ENCODE measurements around the gene ITGA2. TPM values are rescaled to one million over a fixed set of nuclear protein-coding genes. Genes with fewer than 3 reads are reported as not detected.

The ITGA2 gene
- 0.42 TPM for total RNA-seq
- polyA plus RNA-seq = under 1 TPM; 0.03 to 0.29 (median 0.06) TPM

GRCh38 chr5:52989025-52989780 is at the start of gene ITGA2:
Gene ITGA2, plus strand, starts transcription at chr5:52989352. Its CDS starts 117 bp downstream, at chr5:52989469.
- H3K4me1 ChIP-seq (ENCODE audit: control insufficient read depth, insufficient read depth, low read length, poor library complexity, severe bottlenecking) = peaks cover 23% of the 10 kb centered on the region
- Mint-ChIP-seq H3K27me3 (peaks cover 60% of the 10 kb centered on the region), H3K36me3 (peaks cover 3% of the 10 kb centered on the region), H3K4me1 (peaks cover 0 to 17% (median 7%) of the 10 kb centered on the region in 4 donors), H3K27ac (peak within 1 kb of the TSS in 1 of 3 donors; percentile 22), H3K9me3 (no peaks in the 10 kb centered on the region), H3K4me3 (peak within 1 kb of the TSS; percentile 61 to 81 (median 77))
- peaks cover 45% of the 10 kb centered on the region for H3K27me3 ChIP-seq (ENCODE audit: control insufficient read depth, insufficient read depth, low read length)
- H3K36me3 ChIP-seq (ENCODE audit: control insufficient read depth, insufficient read depth, low read length) = no peaks in the 10 kb centered on the region
- peak; percentile 24 to 25 for ATAC-seq (ENCODE audit: low read depth in 2 of 2)
- DNase-seq = no peak
- H3K4me3 ChIP-seq (ENCODE audit: low read depth, low read length) = peak within 1 kb of the TSS; percentile 41
- no peak within 1 kb of the TSS for H3K27ac ChIP-seq (ENCODE audit: insufficient read depth, low read length, poor library complexity, severe bottlenecking)
- no peaks in the 10 kb centered on the region for H3K9me3 ChIP-seq (ENCODE audit: control insufficient read depth in 2 of 2, low read length in 2 of 2)

GRCh38 chr5:52943285-52943684 is 45.9 kb upstream of the ITGA2 start:
- Histone ChIP-seq H3K27me3 (ENCODE audit: control insufficient read depth, insufficient read depth, low read length) (peaks cover 13% of the 10 kb centered on the region), H3K4me3 (ENCODE audit: low read depth, low read length) (no peak overlapping the region), H3K27ac (ENCODE audit: insufficient read depth, low read length, poor library complexity, severe bottlenecking) (no peak overlapping the region), H3K36me3 (ENCODE audit: control insufficient read depth, insufficient read depth, low read length) (no peaks in the 10 kb centered on the region), H3K9me3 (ENCODE audit: control insufficient read depth in 2 of 2, low read length in 2 of 2) (no peaks in the 10 kb centered on the region), H3K4me1 (ENCODE audit: control insufficient read depth, insufficient read depth, low read length, poor library complexity, severe bottlenecking) (peaks cover 5% of the 10 kb centered on the region)
- no peak for ATAC-seq (ENCODE audit: low read depth in 2 of 2)
- Mint-ChIP-seq H3K9me3 (no peaks in the 10 kb centered on the region), H3K27ac (no peak overlapping the region), H3K4me3 (no peak overlapping the region), H3K4me1 (peaks cover 0 to 1% (median 0%) of the 10 kb centered on the region in 4 donors), H3K36me3 (no peaks in the 10 kb centered on the region), H3K27me3 (peaks cover 30% of the 10 kb centered on the region)
- no peak for DNase-seq

- no peaks in the 10 kb centered on the region for H3K9me3 ChIP-seq (ENCODE audit: control insufficient read depth in 2 of 2, low read length in 2 of 2)
- peaks cover 13% of the 10 kb centered on the region for H3K27me3 ChIP-seq (ENCODE audit: control insufficient read depth, insufficient read depth, low read length)
- H3K4me3 Mint-ChIP-seq = no peak overlapping the region
Observed at GRCh38 chr5:52943808-52944207, 45.3 kb upstream of the ITGA2 start.

GRCh38 chr5:52945040-52945439 is 44.1 kb upstream of the ITGA2 start:
- Histone ChIP-seq H3K4me1 (ENCODE audit: control insufficient read depth, insufficient read depth, low read length, poor library complexity, severe bottlenecking) (peaks cover 5% of the 10 kb centered on the region), H3K4me3 (ENCODE audit: low read depth, low read length) (peak overlapping the region; percentile 80), H3K27ac (ENCODE audit: insufficient read depth, low read length, poor library complexity, severe bottlenecking) (no peak overlapping the region), H3K9me3 (ENCODE audit: control insufficient read depth in 2 of 2, low read length in 2 of 2) (no peaks in the 10 kb centered on the region), H3K27me3 (ENCODE audit: control insufficient read depth, insufficient read depth, low read length) (peaks cover 13% of the 10 kb centered on the region), H3K36me3 (ENCODE audit: control insufficient read depth, insufficient read depth, low read length) (no peaks in the 10 kb centered on the region)
- no peak overlapping the region for H3K27ac Mint-ChIP-seq
- H3K27me3 Mint-ChIP-seq = peaks cover 38% of the 10 kb centered on the region
- no peaks in the 10 kb centered on the region for H3K9me3 Mint-ChIP-seq
- ATAC-seq (ENCODE audit: low read depth in 2 of 2) = no peak
- H3K36me3 Mint-ChIP-seq = no peaks in the 10 kb centered on the region
- H3K4me3 Mint-ChIP-seq = peak overlapping the region in 3 of 4 donors; percentile 13 to 70 (median 66)
- no peak for DNase-seq
- peaks cover 0 to 5% (median 1%) of the 10 kb centered on the region in 4 donors for H3K4me1 Mint-ChIP-seq

More at GRCh38 chr5:52943808-52944207, 45.3 kb upstream of the ITGA2 start:
- Mint-ChIP-seq H3K9me3 (no peaks in the 10 kb centered on the region), H3K27ac (no peak overlapping the region), H3K36me3 (no peaks in the 10 kb centered on the region), H3K27me3 (peaks cover 34% of the 10 kb centered on the region), H3K4me1 (peaks cover 0 to 5% (median 1%) of the 10 kb centered on the region in 4 donors)
- ATAC-seq (ENCODE audit: low read depth in 2 of 2) = no peak
- Histone ChIP-seq H3K36me3 (ENCODE audit: control insufficient read depth, insufficient read depth, low read length) (no peaks in the 10 kb centered on the region), H3K4me1 (ENCODE audit: control insufficient read depth, insufficient read depth, low read length, poor library complexity, severe bottlenecking) (peaks cover 5% of the 10 kb centered on the region), H3K27ac (ENCODE audit: insufficient read depth, low read length, poor library complexity, severe bottlenecking) (no peak overlapping the region), H3K4me3 (ENCODE audit: low read depth, low read length) (no peak overlapping the region)
- DNase-seq = no peak

GRCh38 chr5:52947208-52947607 is 41.9 kb upstream of the ITGA2 start:
- Histone ChIP-seq H3K27me3 (ENCODE audit: control insufficient read depth, insufficient read depth, low read length) (peaks cover 13% of the 10 kb centered on the region), H3K4me3 (ENCODE audit: low read depth, low read length) (no peak overlapping the region), H3K27ac (ENCODE audit: insufficient read depth, low read length, poor library complexity, severe bottlenecking) (no peak overlapping the region), H3K36me3 (ENCODE audit: control insufficient read depth, insufficient read depth, low read length) (no peaks in the 10 kb centered on the region), H3K9me3 (ENCODE audit: control insufficient read depth in 2 of 2, low read length in 2 of 2) (no peaks in the 10 kb centered on the region), H3K4me1 (ENCODE audit: control insufficient read depth, insufficient read depth, low read length, poor library complexity, severe bottlenecking) (peaks cover 5% of the 10 kb centered on the region)
- Mint-ChIP-seq H3K4me3 (no peak overlapping the region), H3K4me1 (peaks cover 0 to 5% (median 1%) of the 10 kb centered on the region in 4 donors), H3K27me3 (peaks cover 49% of the 10 kb centered on the region), H3K36me3 (no peaks in the 10 kb centered on the region), H3K9me3 (no peaks in the 10 kb centered on the region), H3K27ac (no peak overlapping the region)
- DNase-seq = no peak
- no peak for ATAC-seq (ENCODE audit: low read depth in 2 of 2)

- no peaks in the 10 kb centered on the region for H3K36me3 Mint-ChIP-seq
- H3K27me3 Mint-ChIP-seq = peaks cover 48% of the 10 kb centered on the region
- H3K27ac Mint-ChIP-seq = no peak overlapping the region
- no peak for ATAC-seq (ENCODE audit: low read depth in 2 of 2)
- no peak overlapping the region for H3K27ac ChIP-seq (ENCODE audit: insufficient read depth, low read length, poor library complexity, severe bottlenecking)
- no peaks in the 10 kb centered on the region for H3K9me3 Mint-ChIP-seq
- H3K27me3 ChIP-seq (ENCODE audit: control insufficient read depth, insufficient read depth, low read length) = peaks cover 13% of the 10 kb centered on the region
- no peaks in the 10 kb centered on the region for H3K9me3 ChIP-seq (ENCODE audit: control insufficient read depth in 2 of 2, low read length in 2 of 2)
- no peaks in the 10 kb centered on the region for H3K36me3 ChIP-seq (ENCODE audit: control insufficient read depth, insufficient read depth, low read length)
- H3K4me3 Mint-ChIP-seq = no peak overlapping the region
- DNase-seq = no peak
- peaks cover 5% of the 10 kb centered on the region for H3K4me1 ChIP-seq (ENCODE audit: control insufficient read depth, insufficient read depth, low read length, poor library complexity, severe bottlenecking)
- peaks cover 0 to 5% (median 1%) of the 10 kb centered on the region in 4 donors for H3K4me1 Mint-ChIP-seq
- no peak overlapping the region for H3K4me3 ChIP-seq (ENCODE audit: low read depth, low read length)
Observed at GRCh38 chr5:52947851-52948250, 41.3 kb upstream of the ITGA2 start.

- Histone ChIP-seq H3K4me1 (ENCODE audit: control insufficient read depth, insufficient read depth, low read length, poor library complexity, severe bottlenecking) (peaks cover 5% of the 10 kb centered on the region), H3K27ac (ENCODE audit: insufficient read depth, low read length, poor library complexity, severe bottlenecking) (no peak overlapping the region), H3K9me3 (ENCODE audit: control insufficient read depth in 2 of 2, low read length in 2 of 2) (no peaks in the 10 kb centered on the region), H3K36me3 (ENCODE audit: control insufficient read depth, insufficient read depth, low read length) (no peaks in the 10 kb centered on the region), H3K27me3 (ENCODE audit: control insufficient read depth, insufficient read depth, low read length) (peaks cover 13% of the 10 kb centered on the region), H3K4me3 (ENCODE audit: low read depth, low read length) (no peak overlapping the region)
- Mint-ChIP-seq H3K9me3 (no peaks in the 10 kb centered on the region), H3K4me1 (peaks cover 0 to 5% (median 1%) of the 10 kb centered on the region in 4 donors), H3K27me3 (peaks cover 42% of the 10 kb centered on the region), H3K27ac (no peak overlapping the region), H3K4me3 (no peak overlapping the region), H3K36me3 (no peaks in the 10 kb centered on the region)
- ATAC-seq (ENCODE audit: low read depth in 2 of 2) = peak; percentile 96 to 97
- DNase-seq = peak; percentile 31 to 75 (median 58)
Observed at GRCh38 chr5:52948418-52949076, 40.6 kb upstream of the ITGA2 start.

Measured in CD4-positive, CD25-positive, alpha-beta regulatory T cell (primary cell).